HTERT RPE-1 (cell line): ENCODE measurements around the gene COPA.

Source experiments
- in situ Hi-C: fragments of 300-500 bp; cut with MboI; formaldehyde crosslinking; loops from 4 replicates; pipeline ENCODE4 v1.14.3; 2020; ENCODE audit warnings: low sequenced_read_pairs

COPA gene

DNA sequence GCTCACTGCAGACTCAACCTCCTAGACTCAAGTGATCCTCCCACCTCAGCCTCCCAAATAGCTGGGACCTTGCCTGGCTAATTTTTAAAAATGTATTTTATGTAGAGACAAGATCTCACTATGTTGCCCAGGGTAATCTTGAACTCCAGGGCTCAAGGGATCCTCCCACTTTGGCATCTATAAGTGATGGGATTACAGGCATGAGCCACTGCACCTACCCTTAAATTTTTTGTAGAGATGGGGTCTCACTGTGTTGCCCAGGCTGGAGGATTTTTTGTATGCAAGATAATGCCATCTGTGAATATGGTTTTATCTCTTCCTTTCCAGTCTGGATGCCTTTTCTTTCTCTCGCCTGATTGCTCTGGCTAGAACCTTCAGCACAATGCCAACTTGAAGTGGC is 72.0 kb downstream of the COPA start:
- in situ Hi-C loops, result no loop called here

DNA sequence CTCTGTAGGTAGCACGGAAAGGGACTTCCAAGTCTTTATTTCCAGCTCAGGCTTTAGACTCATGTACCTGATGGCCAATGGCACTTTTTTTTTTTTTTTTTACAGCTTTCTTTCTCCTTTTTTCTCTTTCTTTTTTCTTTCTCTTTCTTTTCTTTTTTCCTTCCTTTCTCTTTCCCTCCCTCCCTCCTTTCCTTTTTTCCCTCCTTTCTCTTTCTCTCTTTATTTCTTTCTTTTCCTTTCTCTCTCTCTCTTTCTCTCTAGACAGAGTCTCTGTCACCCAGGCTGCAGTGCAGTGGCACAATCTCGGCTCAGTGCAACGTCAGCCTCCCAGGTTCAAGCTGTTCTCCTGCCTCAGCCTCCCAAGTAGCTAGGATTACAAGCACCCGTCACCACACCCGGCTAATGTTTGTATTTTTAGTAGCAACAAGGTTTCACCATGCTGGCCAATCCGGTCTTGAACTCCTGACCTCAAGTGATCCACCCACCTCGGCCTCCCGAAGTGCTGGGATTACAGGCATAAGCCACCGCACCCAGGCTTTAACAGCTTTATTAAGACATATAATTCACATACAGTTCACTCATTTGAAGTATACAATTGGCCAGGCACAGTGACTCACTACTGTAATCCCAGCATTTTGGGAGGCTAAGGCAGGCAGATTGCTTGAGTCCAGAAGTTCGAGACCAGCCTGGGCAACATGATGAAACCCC is 75.6 kb downstream of the COPA start:
- in situ Hi-C loops, result no loop called here

DNA sequence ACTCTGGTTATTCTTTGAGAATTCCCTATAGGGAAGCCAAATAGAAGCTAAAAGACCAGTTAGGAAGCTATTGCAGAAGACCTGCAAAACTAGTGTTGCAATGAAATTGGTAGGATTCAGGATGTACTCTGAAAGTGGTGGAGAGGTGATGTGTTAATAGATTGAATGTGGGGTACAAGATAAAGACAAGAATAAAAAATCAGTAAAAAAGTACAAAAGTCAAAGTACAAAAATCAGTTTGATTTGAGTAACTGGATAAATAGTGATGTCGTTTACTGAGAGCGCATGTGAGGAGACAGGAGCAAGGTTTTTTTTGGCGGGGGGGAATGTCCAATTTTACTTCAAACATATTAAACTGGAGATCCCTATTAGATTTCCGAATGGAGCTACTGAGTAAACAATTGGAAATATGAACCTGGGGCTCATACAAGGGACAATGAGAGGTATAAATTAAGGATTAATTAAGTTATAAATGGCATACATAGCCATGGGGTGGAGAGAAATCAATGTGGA is 78.2 kb downstream of the COPA start:
- in situ Hi-C loops, result no loop called here

DNA sequence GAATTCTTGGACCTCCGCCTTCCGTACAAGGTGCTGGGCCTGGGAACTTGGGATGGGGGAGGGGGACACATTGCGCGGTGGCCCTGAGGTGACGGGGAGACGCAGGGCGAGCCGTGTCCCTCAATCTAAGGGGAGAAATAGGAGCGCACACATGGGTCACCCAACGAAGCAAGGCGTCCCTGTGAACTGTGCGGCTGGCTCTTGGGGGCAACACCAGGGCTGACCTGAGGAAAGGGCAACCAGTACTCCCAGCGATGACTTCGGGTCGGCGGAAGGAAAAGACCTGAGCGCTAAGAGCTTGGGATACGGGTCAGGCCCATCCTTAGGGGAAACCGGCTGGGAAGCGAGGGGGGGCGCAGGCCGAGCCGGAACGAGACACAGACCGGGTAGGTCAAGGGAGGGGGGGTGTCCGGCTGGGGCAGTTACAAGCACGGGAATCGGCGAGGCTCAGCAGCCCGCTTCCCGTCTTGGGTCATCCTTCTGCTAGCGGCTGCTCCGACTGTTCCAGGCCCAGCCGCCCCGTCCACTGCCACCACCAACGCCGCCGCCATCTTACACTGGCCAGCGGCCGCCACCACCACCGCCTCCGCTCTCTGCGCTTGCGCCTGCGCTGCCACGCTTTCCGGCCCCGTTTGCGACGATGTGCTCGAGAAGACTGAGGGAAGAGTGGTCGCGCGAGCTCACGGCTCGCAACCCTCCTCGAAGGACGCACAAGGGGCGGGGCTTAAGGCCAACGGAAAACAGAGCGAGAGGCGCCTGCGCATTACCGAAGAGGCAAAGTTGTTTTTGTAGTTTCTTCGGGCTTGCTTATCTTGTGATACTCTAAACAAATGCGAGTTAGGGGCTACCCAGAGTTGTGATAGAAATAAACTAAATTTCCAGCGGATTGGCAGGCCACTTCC is 80.9 kb downstream of the COPA start, which contains the start of gene DCAF8:
TSS of gene DCAF8 (minus strand) at position 657 of the 902 bp plus-strand sequence. CDS start 18,541 bp downstream, outside the sequence.
- in situ Hi-C loops, result no loop called here

DNA sequence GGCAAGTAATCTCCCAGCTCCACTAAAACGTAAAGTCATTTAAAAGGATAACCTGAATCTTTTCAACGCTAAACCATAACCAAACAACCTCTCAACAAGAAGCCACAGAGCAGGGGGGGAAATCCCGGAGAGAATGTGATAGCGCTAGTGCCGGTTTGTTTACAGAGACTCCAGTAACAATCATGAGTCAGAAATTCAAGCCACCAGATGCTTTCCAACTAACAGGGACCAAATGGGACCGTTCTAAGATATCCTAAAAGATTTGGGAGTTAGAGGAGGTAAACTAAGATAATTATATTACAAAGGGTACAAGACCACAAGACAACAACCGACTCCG is 81.5 kb downstream of the COPA start:
- in situ Hi-C loops, result no loop called here

DNA sequence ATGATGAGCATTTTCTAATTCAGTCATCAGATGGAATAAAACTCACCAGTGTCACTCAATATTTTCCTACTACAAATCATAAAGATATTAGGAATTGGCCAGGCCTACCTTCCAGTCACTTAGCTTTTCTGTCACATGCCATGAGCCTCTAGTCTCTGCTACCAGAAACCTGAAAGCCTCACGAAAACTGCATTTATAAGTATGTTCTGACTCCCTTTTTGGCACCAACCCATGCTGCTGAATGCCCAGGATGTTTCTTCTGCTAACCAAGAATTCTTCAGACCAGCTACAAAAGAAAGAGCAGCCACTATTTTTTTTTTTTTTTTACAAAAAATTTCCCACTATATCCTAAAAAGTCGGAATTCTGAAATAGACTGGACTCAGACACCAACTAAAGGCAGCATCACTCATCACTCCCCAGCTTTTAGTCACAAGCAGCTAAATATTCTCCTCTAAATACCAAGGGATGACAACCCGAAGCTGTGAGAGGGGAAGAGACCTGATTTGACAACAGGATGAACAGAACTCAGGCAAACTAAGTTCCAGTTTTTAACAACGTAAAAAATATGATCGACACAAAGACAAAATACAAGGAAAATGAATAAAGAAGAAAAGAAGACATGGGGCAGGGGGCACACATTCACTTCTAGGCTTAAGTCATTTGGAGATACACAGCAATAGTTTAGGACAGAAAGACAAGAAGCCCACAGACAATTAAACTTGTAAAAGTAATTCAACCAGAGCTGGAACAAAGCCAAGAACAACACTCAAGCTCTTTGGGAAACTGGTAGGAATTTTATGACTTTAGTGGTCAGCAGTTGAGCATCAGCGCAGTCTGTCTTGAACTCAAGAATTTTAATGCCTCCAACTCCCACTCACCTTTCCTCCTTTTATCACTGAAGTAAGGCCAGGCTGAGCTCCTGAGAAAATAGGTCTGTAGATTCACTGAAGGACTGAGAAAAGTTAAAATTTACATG is 82.4 kb downstream of the COPA start:
- in situ Hi-C loops, result no loop called here

DNA sequence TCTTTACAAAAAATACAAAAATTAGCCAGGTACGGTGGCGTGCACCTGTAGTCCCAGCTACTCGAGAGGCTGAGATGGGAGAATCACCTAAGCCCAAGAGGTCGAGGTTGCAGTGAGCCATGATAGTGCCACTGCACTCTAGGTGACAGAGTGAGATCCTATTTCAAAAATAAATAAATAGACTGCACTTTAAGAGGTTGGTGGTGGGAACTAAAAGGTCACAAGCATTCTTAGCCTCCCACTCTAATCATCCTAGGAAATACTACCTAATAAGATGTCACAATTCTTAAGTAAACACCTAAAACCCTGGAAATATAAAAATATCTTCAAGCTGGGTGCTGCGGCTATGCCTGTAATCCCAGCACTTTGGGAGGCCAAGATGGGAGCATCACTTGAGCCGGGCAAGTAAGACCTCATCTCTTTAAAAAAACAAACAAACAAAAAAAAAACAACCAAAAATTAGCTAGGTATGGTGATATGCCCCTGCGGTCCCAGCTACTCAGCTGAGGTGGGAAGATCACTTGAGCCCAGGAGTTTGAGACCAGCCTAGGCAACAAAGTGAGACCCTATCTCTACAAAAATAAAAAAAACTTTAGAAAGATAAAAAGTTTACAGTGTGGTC is 84.8 kb downstream of the COPA start:
- in situ Hi-C loops, result no loop called here

DNA sequence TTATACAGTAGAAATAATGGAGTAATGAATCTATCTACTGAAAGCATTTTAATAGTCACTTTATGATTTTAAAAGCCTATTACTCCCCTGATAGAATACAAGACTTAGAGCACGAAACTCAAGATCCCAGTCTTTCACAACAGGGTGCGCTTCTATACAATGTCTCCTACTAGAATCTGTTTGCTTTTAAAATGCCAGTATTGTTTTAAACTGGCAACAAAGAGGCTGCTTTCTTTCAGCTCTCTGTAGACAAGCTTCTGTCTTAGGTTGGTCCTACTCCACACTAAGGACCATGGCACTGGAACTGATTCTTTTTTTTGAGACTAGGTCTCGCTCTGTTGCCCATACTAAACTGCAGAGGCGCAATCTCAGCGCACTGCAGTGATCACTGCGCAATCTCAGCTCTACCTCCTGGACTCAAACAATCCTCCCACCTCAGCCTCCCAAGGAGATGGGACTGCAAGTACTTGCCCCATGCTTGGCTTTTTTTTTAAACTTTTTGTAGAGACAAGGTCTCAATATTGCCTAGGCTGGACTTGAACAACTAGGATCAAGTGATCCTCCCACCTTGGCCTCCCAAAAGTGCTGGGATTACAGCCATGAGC is 85.5 kb downstream of the COPA start:
- in situ Hi-C loops, result no loop called here

DNA sequence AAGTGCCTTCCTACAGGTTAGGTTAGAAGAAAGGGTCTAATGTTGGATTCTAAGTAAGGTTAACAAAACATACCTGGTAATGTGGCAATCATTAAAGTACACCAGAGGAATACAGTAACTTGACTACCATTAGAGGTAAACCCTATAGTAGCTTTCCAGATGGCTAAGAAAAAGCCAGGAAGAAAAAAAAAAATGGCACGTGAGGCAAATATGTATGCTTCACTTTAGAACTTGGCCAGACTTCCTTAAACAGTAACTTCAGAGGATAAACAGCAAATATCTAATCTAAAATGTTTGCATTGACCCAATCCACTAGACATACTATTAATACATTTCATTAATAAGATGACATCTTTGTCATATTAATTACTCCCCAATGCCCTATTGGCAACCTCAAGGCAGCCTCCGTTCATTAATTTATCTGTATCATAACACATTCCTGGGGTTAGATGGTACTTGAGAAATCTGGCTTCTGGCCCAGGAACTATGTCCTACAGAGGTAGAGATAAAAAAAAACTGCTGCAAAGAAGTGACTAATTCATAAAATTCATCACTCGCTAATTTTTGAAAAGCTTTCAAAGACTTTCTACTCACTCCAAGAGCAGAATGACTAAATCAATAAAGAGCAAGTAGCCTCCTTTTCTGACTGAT is 86.5 kb downstream of the COPA start:
- in situ Hi-C loops, result no loop called here

DNA sequence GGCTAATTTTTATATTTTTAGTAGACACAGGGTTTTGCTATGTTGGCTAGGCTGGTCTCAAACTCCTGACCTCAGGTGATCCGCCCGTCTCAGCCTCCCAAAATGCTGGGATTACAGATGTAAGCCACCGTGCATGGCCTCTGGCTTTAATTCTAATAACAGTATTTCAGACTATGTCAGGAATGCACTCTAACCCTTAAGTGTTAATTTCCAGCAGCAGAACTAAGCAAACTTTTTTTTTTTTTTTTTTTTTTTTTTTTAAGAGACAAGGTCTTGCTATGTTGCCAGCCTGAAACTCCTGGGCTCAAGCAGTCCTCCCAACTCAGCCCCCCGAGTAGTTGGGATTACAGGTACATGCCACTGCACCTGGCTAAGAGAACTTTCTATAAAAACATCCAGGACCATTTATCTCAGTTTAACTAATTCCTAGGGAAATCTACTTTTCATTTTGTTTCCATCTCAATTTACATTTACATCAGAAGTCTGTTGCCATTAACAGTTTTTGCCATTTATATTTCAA is 87.2 kb downstream of the COPA start:
- in situ Hi-C loops, result no loop called here

DNA sequence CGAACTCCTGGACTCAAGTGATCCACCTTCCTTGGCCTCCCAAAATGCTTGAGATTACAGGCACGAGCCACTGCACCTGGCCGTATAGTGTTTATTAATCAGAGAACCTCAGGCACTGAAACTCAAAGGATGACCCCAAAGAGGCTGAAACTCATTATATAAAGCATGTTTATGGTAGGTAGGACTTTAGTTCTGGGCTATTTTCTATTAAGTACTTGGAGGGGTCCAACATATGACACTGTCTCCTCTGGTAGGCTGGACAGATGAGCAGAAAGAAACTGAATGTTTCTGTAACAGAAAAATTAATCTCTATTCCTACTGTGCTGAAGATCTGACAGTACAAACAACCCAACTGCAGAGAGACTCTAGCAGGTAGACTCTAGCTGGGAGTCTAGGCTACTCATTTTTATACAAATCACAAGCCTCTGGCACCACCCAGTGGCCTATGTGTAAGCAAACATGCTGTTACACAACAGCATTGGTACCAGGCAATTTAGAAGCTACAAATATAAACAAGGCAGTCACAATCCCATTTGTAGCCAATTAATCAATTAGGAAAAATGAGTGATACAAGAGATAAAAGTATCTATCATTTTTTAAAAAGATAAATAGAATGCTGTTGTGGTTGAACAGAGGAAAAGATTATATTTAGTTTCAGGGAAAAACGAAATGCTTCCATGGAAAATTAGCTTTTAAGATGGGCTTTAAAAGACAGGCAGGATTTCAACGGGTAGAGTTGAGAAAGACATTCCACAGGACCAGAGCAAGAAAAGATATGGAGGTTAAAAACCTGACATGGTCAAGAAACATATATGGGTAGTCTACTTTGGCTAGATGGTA is 91.1 kb downstream of the COPA start:
- in situ Hi-C loops, result no loop called here

DNA sequence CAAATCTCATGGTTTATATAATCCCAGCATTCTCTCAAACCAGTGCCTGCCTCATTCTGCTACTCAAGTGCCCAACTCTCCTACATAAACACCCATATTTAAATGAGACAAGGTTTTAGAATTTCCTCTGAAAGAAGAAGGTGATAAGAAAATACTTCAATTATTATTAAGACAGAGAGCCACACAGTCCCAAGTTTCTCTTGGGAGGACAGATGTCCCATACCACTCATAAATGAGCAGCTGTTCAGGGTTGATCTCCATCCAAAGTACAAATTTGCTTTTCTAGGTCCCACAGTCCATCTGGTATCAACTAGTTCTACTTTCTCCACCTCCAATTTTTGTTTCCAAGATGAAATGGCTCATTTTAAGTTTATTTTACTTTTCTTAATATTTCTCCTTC is 92.0 kb downstream of the COPA start:
- in situ Hi-C loops, result no loop called here

DNA sequence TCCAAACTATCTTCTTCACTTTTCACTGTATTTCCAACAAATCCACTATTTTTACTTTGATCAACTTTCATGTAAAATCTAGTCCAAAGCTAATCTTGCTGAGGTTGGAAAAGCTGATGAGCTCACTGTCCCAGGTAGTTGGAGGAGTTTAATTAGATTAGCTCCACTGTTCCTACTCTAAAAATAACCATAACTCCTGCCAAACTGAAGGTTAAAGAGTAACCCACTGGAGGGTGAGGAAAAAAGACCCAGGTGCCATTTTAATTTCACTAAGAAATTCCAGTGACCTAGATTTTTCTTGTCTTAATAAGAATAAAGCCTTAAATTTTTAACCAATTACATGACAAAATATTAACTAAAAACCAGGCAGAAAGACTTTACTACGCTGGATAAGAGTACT is 96.0 kb downstream of the COPA start:
- in situ Hi-C loops, result no loop called here

DNA sequence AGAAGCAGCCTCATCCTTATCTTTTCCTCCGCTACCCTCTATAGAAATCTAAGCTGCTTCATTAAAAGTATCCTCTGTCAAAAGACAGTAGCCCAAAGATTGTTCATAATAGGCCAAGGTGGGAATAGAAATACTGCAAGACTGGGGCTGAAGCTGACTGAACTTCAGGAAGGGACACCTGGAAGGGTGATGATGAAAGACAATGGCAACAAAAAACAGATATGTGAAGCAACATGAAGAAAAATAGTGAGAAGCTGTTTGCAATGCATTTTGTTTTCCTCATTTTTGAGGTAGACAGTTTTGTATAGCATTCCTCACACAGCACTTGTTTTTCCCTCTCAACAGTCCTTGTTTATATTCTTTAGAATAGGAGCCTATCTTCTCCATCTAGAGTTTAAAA is 97.6 kb downstream of the COPA start:
- in situ Hi-C loops, result no loop called here

DNA sequence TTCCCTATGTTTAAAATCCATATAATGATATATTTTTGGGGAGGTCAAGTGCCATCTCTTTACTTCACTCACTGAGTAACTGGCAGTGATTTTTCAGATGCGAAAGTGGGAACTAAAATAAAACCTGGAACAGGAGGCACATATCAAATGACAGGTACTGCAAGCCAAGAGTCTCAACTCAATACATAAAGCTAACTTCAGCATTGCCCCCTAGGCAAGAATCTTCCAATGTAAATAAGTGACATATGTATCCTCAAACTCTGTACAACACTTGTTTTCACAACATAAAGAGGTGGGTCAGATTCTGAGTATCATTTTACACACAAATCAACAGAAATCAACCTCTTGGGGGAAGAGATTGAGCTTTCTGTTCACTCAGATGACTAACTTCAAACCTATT is 98.8 kb downstream of the COPA start:
- in situ Hi-C loops, result no loop called here

DNA sequence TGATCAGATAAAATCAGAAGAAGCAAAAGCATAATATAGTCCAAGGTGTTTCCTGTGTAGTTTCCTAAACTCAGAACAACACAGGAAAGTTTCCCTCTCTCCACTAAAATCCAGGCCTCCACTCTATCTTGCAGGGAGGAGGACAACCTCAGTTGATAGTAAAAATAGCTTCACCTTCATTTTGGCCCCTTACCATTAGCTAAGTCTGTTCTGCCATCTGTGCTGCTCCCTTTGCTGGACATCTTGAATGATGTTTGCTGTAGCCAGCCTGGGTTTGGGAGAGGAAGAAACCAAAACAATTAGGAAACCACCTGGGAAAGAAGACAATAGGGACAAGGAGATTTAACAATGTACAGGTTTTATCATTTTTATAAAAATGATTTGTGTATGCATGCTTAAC is 99.3 kb downstream of the COPA start:
- in situ Hi-C loops, result no loop called here

DNA sequence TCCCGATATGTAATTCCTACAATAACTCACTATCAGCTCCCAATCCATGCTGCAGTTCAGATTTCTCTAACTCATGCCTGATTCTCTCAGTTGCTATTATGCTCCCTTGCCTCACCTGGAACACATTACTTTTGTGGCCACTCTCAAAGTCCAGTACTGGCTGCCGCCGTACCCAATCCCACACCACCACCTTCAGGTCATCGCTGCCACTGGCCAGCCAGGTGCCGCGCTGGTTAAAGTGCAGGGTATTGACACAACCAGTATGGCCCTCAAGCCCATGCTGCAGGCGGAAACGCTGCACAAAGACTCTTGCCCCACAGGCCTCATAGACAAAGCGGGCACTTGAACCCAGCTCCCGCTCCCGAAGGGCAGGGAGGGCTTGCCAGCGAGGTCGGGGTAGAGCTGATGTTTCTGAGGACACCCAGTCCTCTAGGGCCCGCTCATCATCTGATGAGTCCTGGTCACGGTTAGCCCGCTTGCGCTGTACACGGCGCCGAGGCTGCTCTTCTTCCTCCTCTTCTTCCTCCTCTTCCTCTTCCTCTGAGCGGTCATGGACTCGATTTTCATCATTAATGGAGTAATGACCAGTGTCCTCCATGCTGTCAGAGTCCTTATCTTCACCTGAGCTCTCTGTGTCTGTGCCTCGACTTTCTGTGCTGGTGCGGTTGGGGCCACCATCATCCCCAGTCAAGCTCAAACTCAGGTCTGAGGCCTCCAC is 103.3 kb downstream of the COPA start:
- in situ Hi-C loops, result no loop called here
